ENCODE data around the gene ALG14. TPM values are rescaled to one million over a fixed set of nuclear protein-coding genes. Genes with fewer than 3 reads are reported as not detected.

ALG14 gene
- total and polyA plus RNA-seq, 10 of the 15 experiments (the other 5 are each of a cell fraction or from before 2014, with no cell fraction given): 2.6 to 19.2 (median 7.5) TPM

GRCh38 chr1:94989911-94990473, 82.8 kb downstream of the ALG14 start (continued):
- TF ChIP-seq ZBTB40 (IDR thresholded peaks at IDR 0.05; ENCODE audit: borderline replicate concordance) (no peak), NFIC (IDR thresholded peaks at IDR 0.05; ENCODE audit: low read depth, low read length) (no peak)

DNA sequence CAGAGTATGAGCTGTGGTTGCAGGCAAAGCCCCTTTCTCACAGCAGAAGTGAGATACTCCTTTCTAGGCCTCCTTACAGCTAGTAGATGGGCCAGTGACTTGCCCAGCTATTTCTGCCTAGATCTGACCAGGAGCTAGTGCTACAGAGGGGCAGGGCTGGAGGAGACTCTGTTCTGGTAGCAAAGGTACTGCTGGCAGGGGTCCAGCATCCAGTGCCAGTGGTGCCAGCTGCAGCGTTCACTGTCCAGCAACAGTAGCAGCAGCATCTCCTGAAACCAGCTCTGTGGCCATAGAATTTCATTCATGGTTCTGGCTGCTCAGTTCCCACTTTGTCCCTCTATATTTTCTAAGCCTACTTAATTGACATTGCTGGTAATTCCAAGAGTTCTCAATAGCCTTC, 83.4 kb downstream of the ALG14 start:
- Histone ChIP-seq H3K27me3 (replicated peaks in 1 of 2; ENCODE audit: control insufficient read depth in 2 of 2, insufficient read depth in 2 of 2, low read length in 1 of 2) (no peaks in the 10 kb centered on the region), H3K4me2 (ENCODE audit: control insufficient read depth, insufficient read depth) (no peak overlapping the region), H3K36me3 (ENCODE audit: control insufficient read depth in 2 of 2, insufficient read depth in 2 of 2, low read length in 1 of 2) (no peaks in the 10 kb centered on the region), H2AFZ (ENCODE audit: control insufficient read depth, low read depth, low read length) (no peak overlapping the region), H3K9me3 (replicated peaks; ENCODE audit: control insufficient read depth, insufficient read depth, low read length) (no peaks in the 10 kb centered on the region), H3K9ac (ENCODE audit: control insufficient read depth, insufficient read depth, low read length) (no peak overlapping the region), H3K4me1 (ENCODE audit: control insufficient read depth, insufficient read depth, low read length) (no peaks in the 10 kb centered on the region), H3K4me3 (no peak overlapping the region), H3K79me2 (ENCODE audit: control insufficient read depth, insufficient read depth, low read length) (no peaks in the 10 kb centered on the region), H4K20me1 (ENCODE audit: control insufficient read depth, insufficient read depth) (no peaks in the 10 kb centered on the region), H3K27ac (ENCODE audit: control insufficient read depth, insufficient read depth) (no peak overlapping the region)
- BruUV-seq (replicated peaks): no TSS peak
- POLR2A ChIA-PET: interaction anchor here (0.5 kb wide), 1 partner anchor 28 kb away, joined by 3 read pairs; no protein-coding TSS in a partner anchor
- SMC1A ChIA-PET (ENCODE audit: uncharacterized antibody, unreplicated experiment): no interaction called here
- no peak for ATAC-seq
- no peak for DNase-seq (ENCODE audit: low read depth, low spot score)
- CTCF ChIA-PET: interaction anchor here (0.8 to 1.1 kb wide), 2 partner anchors 19 to 133 kb away, joined by 3 read pairs; no protein-coding TSS in a partner anchor
- in situ Hi-C loops (cut with MboI) (no loop called here), intact Hi-C loops (cut with micrococcal nuclease; ENCODE audit: unreplicated experiment) (no loop called here)
- 95% methylated on average over 1 of the region's 1 CpG for WGBS (ENCODE audit: insufficient coverage, insufficient replicate concordance, low lambda C conversion rate, missing lambda C conversion rate)
- FAIRE-seq: no peak
- RAD21 ChIA-PET (ENCODE audit: unreplicated experiment): interaction anchor here (1.0 kb wide), 1 partner anchor 135 kb away, joined by 3 read pairs; no protein-coding TSS in a partner anchor
- TF ChIP-seq EGR1 (IDR thresholded peaks at IDR 0.05; ENCODE audit: borderline replicate concordance in 1 of 2, low read depth in 2 of 2, low read length in 2 of 2): no peak
- no peak for TF ChIP-seq EP300 (IDR thresholded peaks at IDR 0.05; ENCODE audit: borderline replicate concordance in 1 of 2, control insufficient read depth in 1 of 2, low read depth in 2 of 2, low read length in 2 of 2)
- TF ChIP-seq YBX1 (IDR thresholded peaks at IDR 0.05): no peak
- no peak for TF ChIP-seq NBN (IDR thresholded peaks at IDR 0.05)
- no peak for TF ChIP-seq E2F4 (IDR thresholded peaks at IDR 0.05; ENCODE audit: low read depth, low read length)
- TF ChIP-seq MAX (IDR thresholded peaks at IDR 0.05; ENCODE audit: low read depth, low read length): no peak
- TF ChIP-seq ATF2 (IDR thresholded peaks at IDR 0.05; ENCODE audit: low read length): no peak
- no peak for TF ChIP-seq JUND (IDR thresholded peaks at IDR 0.05; ENCODE audit: low read depth, low read length)
- TF ChIP-seq, protein P1, sequence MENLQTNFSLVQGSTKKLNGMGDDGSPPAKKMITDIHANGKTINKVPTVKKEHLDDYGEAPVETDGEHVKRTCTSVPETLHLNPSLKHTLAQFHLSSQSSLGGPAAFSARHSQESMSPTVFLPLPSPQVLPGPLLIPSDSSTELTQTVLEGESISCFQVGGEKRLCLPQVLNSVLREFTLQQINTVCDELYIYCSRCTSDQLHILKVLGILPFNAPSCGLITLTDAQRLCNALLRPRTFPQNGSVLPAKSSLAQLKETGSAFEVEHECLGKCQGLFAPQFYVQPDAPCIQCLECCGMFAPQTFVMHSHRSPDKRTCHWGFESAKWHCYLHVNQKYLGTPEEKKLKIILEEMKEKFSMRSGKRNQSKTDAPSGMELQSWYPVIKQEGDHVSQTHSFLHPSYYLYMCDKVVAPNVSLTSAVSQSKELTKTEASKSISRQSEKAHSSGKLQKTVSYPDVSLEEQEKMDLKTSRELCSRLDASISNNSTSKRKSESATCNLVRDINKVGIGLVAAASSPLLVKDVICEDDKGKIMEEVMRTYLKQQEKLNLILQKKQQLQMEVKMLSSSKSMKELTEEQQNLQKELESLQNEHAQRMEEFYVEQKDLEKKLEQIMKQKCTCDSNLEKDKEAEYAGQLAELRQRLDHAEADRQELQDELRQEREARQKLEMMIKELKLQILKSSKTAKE (IDR thresholded peaks at IDR 0.05; ENCODE audit: low read depth, poor library complexity, severe bottlenecking): no peak
- no peak for TF ChIP-seq TAF1 (IDR thresholded peaks at IDR 0.05; ENCODE audit: borderline replicate concordance, low read depth, low read length)
- TF ChIP-seq GABPA (IDR thresholded peaks at IDR 0.05; ENCODE audit: low read depth): no peak
